22Rv1 (cell line): ENCODE measurements around the gene PCSK5.

ENCODE experiments used
- H3K27ac ChIP-seq: fragments of 450-650 bp; 2 replicates; pipeline ENCODE4 v1.5.1; 2017
- ZFX ChIP-seq: fragments of 450-650 bp; IDR thresholded peaks from 2 replicates; pipeline ENCODE4 v1.6.1; 2017; ENCODE audit warnings: antibody characterized with exemption, borderline replicate concordance
- TF ChIP-seq, protein P1 (sequence below): fragments of 450-650 bp; IDR thresholded peaks from 2 replicates; pipeline ENCODE4 v1.5.1; 2017; ENCODE audit warnings: mild to moderate bottlenecking

PCSK5 gene

DNA sequence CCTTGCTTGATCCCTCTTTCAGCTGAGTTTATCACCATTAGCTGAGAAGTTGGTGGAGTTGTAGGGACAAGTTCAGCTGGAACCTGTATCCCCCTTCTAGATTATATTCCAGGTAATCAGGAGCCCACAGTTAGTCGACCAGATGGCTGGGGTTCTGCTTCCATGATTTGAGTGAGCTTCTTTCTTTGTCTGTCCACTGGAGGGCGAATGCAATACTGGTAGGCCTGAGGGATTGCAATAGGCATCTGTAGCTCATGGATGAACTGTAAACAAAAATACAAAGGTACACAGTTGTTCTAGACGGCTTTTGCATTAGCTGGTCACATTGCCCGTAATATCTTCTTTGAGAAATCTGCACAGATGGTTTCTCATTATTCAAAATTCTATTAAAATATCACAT lies 88.9 kb downstream of the PCSK5 start:
- TF ChIP-seq, protein P1, sequence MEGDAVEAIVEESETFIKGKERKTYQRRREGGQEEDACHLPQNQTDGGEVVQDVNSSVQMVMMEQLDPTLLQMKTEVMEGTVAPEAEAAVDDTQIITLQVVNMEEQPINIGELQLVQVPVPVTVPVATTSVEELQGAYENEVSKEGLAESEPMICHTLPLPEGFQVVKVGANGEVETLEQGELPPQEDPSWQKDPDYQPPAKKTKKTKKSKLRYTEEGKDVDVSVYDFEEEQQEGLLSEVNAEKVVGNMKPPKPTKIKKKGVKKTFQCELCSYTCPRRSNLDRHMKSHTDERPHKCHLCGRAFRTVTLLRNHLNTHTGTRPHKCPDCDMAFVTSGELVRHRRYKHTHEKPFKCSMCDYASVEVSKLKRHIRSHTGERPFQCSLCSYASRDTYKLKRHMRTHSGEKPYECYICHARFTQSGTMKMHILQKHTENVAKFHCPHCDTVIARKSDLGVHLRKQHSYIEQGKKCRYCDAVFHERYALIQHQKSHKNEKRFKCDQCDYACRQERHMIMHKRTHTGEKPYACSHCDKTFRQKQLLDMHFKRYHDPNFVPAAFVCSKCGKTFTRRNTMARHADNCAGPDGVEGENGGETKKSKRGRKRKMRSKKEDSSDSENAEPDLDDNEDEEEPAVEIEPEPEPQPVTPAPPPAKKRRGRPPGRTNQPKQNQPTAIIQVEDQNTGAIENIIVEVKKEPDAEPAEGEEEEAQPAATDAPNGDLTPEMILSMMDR: peak; percentile 29
- TF ChIP-seq ZFX: no peak
- H3K27ac ChIP-seq: no peak overlapping the region

DNA sequence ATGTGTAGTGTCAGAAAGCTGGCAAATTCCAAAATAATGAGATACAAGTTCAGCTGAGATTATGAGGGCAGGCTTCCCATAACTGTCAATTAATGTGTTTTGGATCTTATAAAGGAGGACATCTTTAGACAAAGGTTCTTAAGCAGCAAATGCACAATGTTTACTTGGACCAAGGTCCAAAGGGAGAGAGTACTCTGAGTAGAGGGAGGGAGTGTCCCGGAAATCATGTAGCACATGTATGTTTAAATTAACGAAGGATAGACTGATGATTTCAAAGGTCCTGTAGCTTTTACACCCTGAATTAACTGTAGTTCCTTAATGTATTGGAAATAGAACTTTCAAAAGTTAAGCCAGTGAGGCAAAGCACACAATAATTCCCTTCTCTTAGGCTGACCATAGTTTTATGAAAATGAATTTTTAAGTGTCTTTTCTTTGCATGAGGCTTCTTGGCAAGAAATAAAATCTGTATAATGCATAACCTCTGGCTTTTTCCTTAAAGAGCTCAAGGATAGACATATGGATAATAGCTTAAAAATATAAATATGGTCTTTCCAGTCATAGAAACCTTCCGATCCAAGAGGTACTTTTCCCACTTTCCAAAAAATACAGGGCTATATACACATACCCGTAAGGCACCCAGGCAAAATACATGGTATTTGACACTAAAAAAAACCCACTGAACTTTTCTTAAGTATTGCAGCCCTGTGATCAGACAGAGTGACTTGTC lies 93.0 kb downstream of the PCSK5 start:
- TF ChIP-seq ZFX: no peak
- TF ChIP-seq, protein P1: no peak
- no peak overlapping the region for H3K27ac ChIP-seq

DNA sequence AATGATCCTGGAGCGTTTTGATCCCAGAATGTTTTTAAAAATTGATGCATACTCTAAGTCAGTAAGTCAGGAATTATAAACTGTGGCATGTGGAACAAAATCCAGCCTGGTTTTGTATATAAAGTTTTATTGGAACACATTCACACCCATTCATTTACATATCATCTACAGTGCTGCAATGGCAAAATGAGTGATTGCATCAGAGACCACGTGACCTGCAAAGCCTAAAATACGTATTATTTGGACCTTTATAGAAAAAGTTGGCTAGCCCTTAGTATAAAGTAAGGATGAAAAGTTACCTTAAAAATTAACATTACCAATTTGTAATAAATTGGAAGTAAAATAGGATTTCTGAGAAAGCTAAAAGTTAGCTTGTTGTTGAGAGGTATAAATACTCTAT lies 95.0 kb downstream of the PCSK5 start:
- no peak for TF ChIP-seq ZFX
- TF ChIP-seq, protein P1: no peak
- no peak overlapping the region for H3K27ac ChIP-seq

DNA sequence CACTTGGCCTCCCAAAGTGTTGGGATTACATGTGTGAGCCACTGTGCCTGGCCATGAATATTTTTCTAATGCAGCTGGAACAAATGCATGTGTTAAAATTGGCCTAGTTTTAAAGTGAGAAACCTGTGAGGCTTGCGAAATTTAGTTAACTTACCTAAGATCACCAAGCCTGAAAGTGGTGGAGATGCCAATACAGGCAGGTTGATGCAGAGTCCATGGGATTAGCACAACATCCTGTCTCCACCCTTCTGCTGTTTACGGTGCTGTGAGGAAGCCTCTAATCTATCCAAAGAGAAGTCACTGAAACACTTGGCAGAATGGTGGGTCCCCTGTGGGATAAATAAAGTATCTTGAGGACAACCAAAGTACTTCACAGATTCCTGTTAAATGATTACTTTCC lies 98.2 kb downstream of the PCSK5 start:
- H3K27ac ChIP-seq: no peak overlapping the region
- TF ChIP-seq, protein P1: no peak
- TF ChIP-seq ZFX: no peak

DNA sequence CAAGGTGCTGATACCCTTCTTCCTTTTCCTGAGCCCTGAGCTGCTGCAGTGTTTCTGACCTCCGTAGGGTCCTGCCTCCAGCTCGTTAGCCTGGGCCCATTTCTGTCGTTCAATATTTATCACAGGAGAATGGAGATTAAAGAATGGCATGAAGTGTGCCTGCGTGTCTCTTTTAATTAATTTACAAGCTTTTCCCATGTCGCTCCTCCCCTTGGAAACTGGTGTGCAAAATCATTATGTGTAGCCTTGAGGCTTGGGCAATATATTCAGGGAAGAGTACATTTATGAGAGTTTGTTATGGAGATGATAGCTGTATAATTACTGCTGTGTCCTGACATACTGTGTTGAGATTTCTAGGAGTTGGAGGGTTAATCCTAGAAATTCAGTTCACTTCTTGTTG lies 99.7 kb downstream of the PCSK5 start:
- TF ChIP-seq ZFX: no peak
- TF ChIP-seq, protein P1: no peak
- H3K27ac ChIP-seq: no peak overlapping the region

DNA sequence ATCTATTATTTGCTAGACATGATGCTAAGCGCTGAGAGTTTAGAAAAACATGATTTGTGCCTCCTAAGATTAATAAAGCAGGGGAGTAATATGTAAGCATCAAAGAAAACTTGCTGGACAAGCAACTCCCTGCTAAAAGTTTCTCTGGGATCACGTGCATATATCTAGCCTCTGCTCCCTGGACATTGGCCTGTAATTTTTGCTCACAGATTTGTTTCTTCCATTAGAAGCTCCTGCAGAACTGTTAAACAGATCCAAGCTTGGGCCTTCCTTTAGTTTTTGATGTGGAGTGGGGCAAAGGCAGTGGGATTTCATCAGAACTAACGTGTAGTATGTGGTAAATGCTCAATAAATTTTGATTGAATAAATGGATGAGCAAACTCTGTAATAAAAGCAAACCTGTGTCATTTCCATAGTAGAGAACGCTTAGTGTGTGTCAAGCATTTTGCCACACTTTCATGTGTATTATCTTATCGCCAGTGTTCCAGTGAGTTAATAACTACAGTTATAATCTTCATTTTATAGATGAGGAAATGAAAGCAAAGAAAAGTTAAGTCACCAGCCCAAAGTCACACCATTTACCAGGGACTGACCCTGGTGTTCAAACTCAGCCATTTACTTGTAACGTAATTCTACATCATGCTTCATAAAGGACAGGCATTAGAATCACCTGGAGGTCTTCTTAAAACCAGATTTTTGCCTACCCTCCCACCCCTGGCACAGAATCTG lies 100.3 kb downstream of the PCSK5 start:
- no peak for TF ChIP-seq ZFX
- TF ChIP-seq, protein P1: no peak
- H3K27ac ChIP-seq: no peak overlapping the region
